ENCODE data around the gene ADGRL2.
A peak's percentile ranks its signal among the peaks of the same experiment; 100 is the strongest.

ADGRL2 gene

GRCh38 chr1:82001345-82001744 is 200.6 kb downstream of the ADGRL2 start:
- DNase-seq = peak; percentile 56

- no peak for DNase-seq
Observed at GRCh38 chr1:82007804-82008203, 207.1 kb downstream of the ADGRL2 start.

- no peak for DNase-seq
Observed at GRCh38 chr1:82013702-82014101, 213.0 kb downstream of the ADGRL2 start.

GRCh38 chr1:82015444-82015843 is 214.7 kb downstream of the ADGRL2 start:
- DNase-seq = peak; percentile 74

GRCh38 chr1:82018319-82018718 is 217.6 kb downstream of the ADGRL2 start:
- DNase-seq = no peak

- no peak for DNase-seq
Observed at GRCh38 chr1:82019508-82019907, 218.8 kb downstream of the ADGRL2 start.

- no peak for DNase-seq
Observed at GRCh38 chr1:82030830-82031229, 230.1 kb downstream of the ADGRL2 start.

GRCh38 chr1:82032068-82032467 is 231.3 kb downstream of the ADGRL2 start:
- DNase-seq = no peak

- DNase-seq = no peak
Observed at GRCh38 chr1:82034812-82035211, 234.1 kb downstream of the ADGRL2 start.
